HepG2 (cell line): ENCODE results near the gene PIP5K1A. TPM values are rescaled to one million over a fixed set of nuclear protein-coding genes. Genes with fewer than 3 reads are reported as not detected.

Experiments used
- ARNTL ChIP-seq: sonication (generic); formaldehyde crosslinking; IDR thresholded peaks from 2 replicates; pipeline ENCODE4 v1.4.0; 2020; ENCODE audit warnings: mild to moderate bottlenecking, missing genetic modification reagents
- JUN ChIP-seq: sonication (generic); formaldehyde crosslinking; IDR thresholded peaks from 2 replicates; pipeline ENCODE4 v1.4.0; 2020; ENCODE audit warnings: mild to moderate bottlenecking, missing genetic modification reagents
- KDM4B ChIP-seq: sonication (generic); formaldehyde crosslinking; IDR thresholded peaks from 2 replicates; pipeline ENCODE4 v1.4.0; 2020; ENCODE audit warnings: missing genetic modification reagents
- MED8 ChIP-seq: sonication (generic); formaldehyde crosslinking; IDR thresholded peaks from 2 replicates; pipeline ENCODE4 v1.8.1; 2023; ENCODE audit warnings: mild to moderate bottlenecking, missing genetic modification reagents; ENCODE audit not compliant: insufficient replicate concordance
- MYC ChIP-seq: sonication (generic); formaldehyde crosslinking; IDR thresholded peaks from 2 replicates; pipeline ENCODE4 v1.9.0; 2021; ENCODE audit warnings: missing genetic modification reagents, borderline replicate concordance
- SPEN ChIP-seq: sonication (generic); formaldehyde crosslinking; IDR thresholded peaks from 2 replicates; pipeline ENCODE4 v1.5.1; 2020; ENCODE audit warnings: low read depth, mild to moderate bottlenecking, missing genetic modification reagents
- ZNF17 ChIP-seq: sonication (generic); formaldehyde crosslinking; IDR thresholded peaks from 2 replicates; pipeline ENCODE4 v1.5.0; 2020; ENCODE audit warnings: mild to moderate bottlenecking, missing genetic modification reagents
- ZNF224 ChIP-seq: sonication (generic); formaldehyde crosslinking; IDR thresholded peaks from 2 replicates; pipeline ENCODE4 v1.5.0; 2020; ENCODE audit warnings: mild to moderate bottlenecking, missing genetic modification reagents
- ZNF543 ChIP-seq: sonication (generic); formaldehyde crosslinking; IDR thresholded peaks from 2 replicates; pipeline ENCODE4 v1.4.0; 2020; ENCODE audit warnings: mild to moderate bottlenecking, missing genetic modification reagents
- polyA plus RNA-seq, 8 experiments: library from polyadenylated mRNA; depleted of rRNA in 3 of 8; stranded (reverse) in 7 of 8; unstranded in 1 of 8; fragments of >200 nt; fragmentation: Illumina TruSeq in 4 of 8; extraction: Trizol in 4 of 8; gene quantifications; 2 replicates each; pipeline versions ENCODE4 v1.2.1 to v1.2.3, GENCODE V29; 2011 to 2016; ENCODE audit warnings: low read depth in 4 of 8, missing spikeins in 1 of 8, mixed read lengths in 1 of 8; ENCODE audit not compliant: insufficient read depth in 1 of 8
- total RNA-seq, 5 experiments: library from RNA; depleted of rRNA; stranded (reverse); fragments of >200 nt; fragmentation: Illumina TruSeq; extraction: Trizol; gene quantifications; 2 replicates each; pipeline ENCODE4 v1.2.3, GENCODE V29; 2016; ENCODE audit warnings: low read depth in 1 of 5
- TF ChIP-seq, protein P1 (sequence below): sonication (generic); formaldehyde crosslinking; IDR thresholded peaks from 2 replicates; pipeline ENCODE4 v1.4.0; 2020; ENCODE audit warnings: mild to moderate bottlenecking, missing genetic modification reagents
- TF ChIP-seq, protein P2 (sequence below): sonication (generic); formaldehyde crosslinking; IDR thresholded peaks from 2 replicates; pipeline ENCODE4 v1.5.0; 2020; ENCODE audit warnings: mild to moderate bottlenecking, missing genetic modification reagents
- TF ChIP-seq, protein P3 (sequence below): sonication (generic); formaldehyde crosslinking; IDR thresholded peaks from 2 replicates; pipeline ENCODE4 v1.4.0; 2020; ENCODE audit warnings: missing genetic modification reagents
- TF ChIP-seq, protein P4 (sequence below): sonication (generic); formaldehyde crosslinking; IDR thresholded peaks from 2 replicates; pipeline ENCODE4 v1.5.0; 2020; ENCODE audit warnings: mild to moderate bottlenecking, missing genetic modification reagents, borderline replicate concordance
- TF ChIP-seq, protein P5 (sequence below): sonication (generic); formaldehyde crosslinking; IDR thresholded peaks from 2 replicates; pipeline ENCODE4 v1.4.0; 2020; ENCODE audit warnings: mild to moderate bottlenecking, missing genetic modification reagents

PIP5K1A gene
- total and polyA plus RNA-seq, 2 of the 13 experiments (the other 11 are each of a cell fraction or from before 2014, with no cell fraction given): 45.3 to 65.1 TPM

DNA sequence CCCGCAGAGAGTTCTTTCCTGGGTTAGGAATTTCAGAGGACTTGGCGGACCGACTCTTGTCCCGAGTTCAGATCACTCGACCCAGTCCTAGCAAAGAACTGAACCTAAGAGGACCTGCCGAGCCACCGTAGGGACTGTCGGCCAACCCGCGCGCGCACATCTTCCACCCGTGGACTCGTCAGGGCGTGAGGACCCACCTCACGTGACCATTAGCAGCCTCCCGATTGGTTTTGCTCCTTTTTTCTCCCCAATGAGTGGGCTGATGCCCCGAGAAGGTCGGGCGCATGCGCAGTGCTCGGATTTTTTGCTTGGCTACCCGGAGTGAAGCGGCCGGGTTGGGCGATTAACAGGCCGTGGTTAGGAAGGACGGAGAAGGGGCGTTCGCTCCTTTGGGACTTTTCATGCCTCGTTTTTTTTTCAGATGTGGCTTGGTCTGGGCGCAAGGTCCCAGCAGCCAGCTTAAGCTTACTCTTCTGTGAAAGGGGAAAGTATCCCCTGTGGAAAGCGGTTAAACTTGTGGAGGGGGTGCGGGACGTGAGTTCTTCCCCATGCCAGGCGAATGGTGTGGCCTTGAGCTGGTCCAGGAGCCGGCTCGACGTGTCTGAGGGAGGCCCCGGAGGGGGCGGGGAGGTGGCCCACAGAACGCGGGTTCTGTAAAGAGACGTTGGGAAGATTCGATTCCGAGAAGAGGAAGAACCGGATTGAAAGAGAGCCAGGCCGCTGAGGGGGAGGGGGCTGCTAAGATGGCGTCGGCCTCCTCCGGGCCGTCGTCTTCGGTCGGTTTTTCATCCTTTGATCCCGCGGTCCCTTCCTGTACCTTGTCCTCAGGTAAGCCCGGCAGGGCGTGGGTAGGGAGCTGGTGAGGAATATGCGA lies at the start of gene PIP5K1A (continued):
- TF ChIP-seq SPEN (CRISPR knock-in tag) (no peak), ZNF224 (no peak), JUN (CRISPR knock-in tag) (no peak), ZNF543 (CRISPR knock-in tag) (no peak; the same call in none of the 2 replicates), MED8 (CRISPR knock-in tag) (no peak), ARNTL (CRISPR knock-in tag) (0 out of 2 replicates have a peak, but pooled peaks have one; percentile 17), MYC (peak; percentile 47; the same call in 1 of the 2 replicates), KDM4B (peak; percentile 32; the same call in 1 of the 2 replicates), ZNF17 (CRISPR knock-in tag) (no peak)
- TF ChIP-seq, protein P1, sequence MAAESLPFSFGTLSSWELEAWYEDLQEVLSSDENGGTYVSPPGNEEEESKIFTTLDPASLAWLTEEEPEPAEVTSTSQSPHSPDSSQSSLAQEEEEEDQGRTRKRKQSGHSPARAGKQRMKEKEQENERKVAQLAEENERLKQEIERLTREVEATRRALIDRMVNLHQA: no peak
- TF ChIP-seq, protein P2, sequence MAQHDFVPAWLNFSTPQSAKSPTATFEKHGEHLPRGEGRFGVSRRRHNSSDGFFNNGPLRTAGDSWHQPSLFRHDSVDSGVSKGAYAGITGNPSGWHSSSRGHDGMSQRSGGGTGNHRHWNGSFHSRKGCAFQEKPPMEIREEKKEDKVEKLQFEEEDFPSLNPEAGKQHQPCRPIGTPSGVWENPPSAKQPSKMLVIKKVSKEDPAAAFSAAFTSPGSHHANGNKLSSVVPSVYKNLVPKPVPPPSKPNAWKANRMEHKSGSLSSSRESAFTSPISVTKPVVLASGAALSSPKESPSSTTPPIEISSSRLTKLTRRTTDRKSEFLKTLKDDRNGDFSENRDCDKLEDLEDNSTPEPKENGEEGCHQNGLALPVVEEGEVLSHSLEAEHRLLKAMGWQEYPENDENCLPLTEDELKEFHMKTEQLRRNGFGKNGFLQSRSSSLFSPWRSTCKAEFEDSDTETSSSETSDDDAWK (CRISPR knock-in tag): no peak
- TF ChIP-seq, protein P3, sequence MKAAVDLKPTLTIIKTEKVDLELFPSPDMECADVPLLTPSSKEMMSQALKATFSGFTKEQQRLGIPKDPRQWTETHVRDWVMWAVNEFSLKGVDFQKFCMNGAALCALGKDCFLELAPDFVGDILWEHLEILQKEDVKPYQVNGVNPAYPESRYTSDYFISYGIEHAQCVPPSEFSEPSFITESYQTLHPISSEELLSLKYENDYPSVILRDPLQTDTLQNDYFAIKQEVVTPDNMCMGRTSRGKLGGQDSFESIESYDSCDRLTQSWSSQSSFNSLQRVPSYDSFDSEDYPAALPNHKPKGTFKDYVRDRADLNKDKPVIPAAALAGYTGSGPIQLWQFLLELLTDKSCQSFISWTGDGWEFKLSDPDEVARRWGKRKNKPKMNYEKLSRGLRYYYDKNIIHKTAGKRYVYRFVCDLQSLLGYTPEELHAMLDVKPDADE: no peak
- TF ChIP-seq, protein P4, sequence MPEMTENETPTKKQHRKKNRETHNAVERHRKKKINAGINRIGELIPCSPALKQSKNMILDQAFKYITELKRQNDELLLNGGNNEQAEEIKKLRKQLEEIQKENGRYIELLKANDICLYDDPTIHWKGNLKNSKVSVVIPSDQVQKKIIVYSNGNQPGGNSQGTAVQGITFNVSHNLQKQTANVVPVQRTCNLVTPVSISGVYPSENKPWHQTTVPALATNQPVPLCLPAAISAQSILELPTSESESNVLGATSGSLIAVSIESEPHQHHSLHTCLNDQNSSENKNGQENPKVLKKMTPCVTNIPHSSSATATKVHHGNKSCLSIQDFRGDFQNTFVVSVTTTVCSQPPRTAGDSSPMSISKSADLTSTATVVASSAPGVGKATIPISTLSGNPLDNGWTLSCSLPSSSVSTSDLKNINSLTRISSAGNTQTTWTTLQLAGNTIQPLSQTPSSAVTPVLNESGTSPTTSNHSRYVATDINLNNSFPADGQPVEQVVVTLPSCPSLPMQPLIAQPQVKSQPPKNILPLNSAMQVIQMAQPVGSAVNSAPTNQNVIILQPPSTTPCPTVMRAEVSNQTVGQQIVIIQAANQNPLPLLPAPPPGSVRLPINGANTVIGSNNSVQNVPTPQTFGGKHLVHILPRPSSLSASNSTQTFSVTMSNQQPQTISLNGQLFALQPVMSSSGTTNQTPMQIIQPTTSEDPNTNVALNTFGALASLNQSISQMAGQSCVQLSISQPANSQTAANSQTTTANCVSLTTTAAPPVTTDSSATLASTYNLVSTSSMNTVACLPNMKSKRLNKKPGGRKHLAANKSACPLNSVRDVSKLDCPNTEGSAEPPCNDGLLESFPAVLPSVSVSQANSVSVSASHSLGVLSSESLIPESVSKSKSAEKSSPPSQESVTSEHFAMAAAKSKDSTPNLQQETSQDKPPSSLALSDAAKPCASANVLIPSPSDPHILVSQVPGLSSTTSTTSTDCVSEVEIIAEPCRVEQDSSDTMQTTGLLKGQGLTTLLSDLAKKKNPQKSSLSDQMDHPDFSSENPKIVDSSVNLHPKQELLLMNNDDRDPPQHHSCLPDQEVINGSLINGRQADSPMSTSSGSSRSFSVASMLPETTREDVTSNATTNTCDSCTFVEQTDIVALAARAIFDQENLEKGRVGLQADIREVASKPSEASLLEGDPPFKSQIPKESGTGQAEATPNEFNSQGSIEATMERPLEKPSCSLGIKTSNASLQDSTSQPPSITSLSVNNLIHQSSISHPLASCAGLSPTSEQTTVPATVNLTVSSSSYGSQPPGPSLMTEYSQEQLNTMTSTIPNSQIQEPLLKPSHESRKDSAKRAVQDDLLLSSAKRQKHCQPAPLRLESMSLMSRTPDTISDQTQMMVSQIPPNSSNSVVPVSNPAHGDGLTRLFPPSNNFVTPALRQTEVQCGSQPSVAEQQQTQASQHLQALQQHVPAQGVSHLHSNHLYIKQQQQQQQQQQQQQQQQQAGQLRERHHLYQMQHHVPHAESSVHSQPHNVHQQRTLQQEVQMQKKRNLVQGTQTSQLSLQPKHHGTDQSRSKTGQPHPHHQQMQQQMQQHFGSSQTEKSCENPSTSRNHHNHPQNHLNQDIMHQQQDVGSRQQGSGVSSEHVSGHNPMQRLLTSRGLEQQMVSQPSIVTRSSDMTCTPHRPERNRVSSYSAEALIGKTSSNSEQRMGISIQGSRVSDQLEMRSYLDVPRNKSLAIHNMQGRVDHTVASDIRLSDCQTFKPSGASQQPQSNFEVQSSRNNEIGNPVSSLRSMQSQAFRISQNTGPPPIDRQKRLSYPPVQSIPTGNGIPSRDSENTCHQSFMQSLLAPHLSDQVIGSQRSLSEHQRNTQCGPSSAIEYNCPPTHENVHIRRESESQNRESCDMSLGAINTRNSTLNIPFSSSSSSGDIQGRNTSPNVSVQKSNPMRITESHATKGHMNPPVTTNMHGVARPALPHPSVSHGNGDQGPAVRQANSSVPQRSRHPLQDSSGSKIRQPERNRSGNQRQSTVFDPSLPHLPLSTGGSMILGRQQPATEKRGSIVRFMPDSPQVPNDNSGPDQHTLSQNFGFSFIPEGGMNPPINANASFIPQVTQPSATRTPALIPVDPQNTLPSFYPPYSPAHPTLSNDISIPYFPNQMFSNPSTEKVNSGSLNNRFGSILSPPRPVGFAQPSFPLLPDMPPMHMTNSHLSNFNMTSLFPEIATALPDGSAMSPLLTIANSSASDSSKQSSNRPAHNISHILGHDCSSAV (CRISPR knock-in tag): 0 out of 2 replicates have a peak, but pooled peaks have one; percentile 27
- TF ChIP-seq, protein P5, sequence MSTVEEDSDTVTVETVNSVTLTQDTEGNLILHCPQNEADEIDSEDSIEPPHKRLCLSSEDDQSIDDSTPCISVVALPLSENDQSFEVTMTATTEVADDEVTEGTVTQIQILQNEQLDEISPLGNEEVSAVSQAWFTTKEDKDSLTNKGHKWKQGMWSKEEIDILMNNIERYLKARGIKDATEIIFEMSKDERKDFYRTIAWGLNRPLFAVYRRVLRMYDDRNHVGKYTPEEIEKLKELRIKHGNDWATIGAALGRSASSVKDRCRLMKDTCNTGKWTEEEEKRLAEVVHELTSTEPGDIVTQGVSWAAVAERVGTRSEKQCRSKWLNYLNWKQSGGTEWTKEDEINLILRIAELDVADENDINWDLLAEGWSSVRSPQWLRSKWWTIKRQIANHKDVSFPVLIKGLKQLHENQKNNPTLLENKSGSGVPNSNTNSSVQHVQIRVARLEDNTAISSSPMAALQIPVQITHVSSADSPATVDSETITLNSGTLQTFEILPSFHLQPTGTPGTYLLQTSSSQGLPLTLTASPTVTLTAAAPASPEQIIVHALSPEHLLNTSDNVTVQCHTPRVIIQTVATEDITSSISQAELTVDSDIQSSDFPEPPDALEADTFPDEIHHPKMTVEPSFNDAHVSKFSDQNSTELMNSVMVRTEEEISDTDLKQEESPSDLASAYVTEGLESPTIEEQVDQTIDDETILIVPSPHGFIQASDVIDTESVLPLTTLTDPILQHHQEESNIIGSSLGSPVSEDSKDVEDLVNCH: no peak
